ENCODE measurements around the gene DDX47.

DNA sequence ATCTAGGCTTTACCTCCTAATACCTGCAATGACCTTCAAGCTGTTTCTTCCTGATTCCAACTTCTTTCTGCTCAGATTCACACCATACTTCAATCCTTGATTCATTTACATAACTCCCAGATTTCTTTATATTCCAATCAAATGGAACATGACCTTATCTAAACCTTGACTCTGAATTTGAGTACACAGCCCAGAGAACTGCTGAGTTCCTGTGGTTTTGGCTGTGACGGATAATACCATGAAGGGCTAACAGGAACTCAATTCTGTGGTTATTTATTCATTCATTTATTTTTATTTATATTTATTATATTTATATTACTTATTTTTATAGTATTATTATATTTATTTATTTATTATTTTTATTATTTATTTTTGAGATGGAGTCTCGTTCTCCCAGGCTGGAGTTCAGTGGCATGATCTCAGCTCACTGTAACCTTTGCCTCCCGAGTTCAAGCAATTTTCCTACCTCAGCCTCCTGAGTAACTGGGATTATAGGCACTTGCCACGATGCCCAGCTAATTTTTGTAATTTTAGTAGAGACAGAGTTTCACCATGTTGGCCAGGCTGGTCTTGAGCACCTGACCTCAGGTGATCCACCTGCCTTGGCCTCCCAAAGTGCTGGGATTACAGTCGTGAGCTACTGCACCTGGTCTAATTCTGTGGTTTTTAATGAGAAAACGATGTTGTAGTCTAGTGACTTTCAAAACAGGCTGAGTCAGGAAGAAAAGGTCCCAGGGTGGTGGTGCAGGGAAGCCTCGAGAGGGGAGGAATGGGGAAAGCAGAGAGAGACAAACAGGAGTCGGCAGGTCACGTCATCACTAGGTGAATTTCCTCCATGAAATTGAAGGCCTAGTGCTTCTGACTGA, 16.0 kb upstream of the DDX47 start:
- TF ChIP-seq POLR2A (IDR thresholded peaks at IDR 0.05) (no peak), POLR2AphosphoS5 (IDR thresholded peaks at IDR 0.05) (no peak), CTCF (IDR thresholded peaks at IDR 0.05) (no peak), EP300 (IDR thresholded peaks at IDR 0.05) (no peak)
